Stimulated activated CD4-positive, alpha-beta T cell treated with anti-CD3 and anti-CD28 coated beads, Interleukin-4, amount 100 ng/mL, for 24 hours (primary cell): ENCODE measurements around the gene CBFB.

Experiments
- DNase-seq: peaks from one replicate; pipeline ENCODE4 v3.0.0-alpha.2; 2020

CBFB gene

GRCh38 chr16:67144943-67145342 lies 116.0 kb downstream of the CBFB start:
- DNase-seq, result no peak

- no peak for DNase-seq
Observed at GRCh38 chr16:67145746-67146145, 116.8 kb downstream of the CBFB start.

GRCh38 chr16:67146523-67147357 lies 117.8 kb downstream of the CBFB start:
- no peak for DNase-seq

DNA sequence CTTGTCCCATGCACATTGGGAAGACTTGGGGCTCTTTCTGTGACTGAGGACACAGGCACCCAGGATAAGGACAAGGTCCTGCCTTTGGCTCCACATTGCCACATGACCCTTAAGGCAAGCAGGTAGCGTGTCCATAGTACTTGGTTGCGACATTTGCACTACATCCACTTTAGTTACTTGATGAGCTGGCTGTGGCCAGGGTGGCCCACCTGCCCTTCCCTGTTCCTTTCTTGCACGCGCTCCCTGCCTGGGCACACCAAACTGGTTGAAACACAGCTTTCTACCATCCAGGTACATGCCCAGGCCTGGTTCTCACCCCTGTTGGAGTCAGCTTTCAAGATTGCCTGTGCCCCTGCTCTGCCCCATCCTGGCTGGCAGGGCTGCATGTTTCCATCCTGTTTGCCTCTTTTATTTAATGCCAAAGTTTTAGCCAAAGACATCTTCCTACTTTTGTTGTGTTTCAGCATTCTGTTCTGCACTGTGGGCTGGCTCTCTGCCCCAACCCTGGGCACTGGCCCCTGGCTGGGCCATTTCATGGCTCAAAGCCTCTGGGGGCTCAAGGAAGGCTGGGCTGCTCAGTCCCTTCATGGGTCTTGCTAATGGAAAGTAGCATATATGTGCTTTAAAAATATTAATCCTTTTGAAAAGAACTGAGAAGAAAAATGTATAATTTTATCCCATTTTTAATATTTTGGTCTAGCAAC lies 118.6 kb downstream of the CBFB start:
- no peak for DNase-seq

- no peak for DNase-seq
Observed at GRCh38 chr16:67148221-67148620, 119.3 kb downstream of the CBFB start.

DNA sequence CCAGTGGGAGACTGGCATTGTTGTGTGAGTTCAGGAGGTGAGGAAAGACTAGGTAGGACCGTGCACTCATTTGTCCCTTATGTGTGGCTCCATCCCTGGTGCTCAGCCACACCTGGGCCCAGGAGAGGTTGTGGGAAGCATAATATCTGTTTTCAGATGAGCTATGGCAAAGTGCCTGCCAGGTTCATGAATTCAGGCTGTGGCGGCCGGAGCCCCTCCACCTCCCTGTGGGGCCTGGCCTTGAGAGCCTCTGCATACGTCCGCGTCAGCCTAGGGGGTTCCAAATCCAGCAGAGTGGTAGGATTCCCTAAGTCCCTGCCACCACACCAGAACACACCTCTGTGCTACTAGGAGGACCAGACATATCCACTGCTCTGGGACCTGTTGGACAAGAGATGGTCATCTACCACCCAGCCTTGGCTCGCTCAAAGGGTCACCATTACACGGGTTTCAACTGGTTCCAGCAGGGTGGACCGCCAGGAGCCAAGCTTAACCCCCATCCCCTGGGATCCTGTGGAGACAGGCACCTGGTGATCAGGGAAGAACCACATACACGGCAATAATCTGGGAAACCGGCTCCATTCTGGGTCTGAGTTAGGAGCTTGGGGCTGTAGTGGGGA lies 119.8 kb downstream of the CBFB start:
- DNase-seq, result no peak

GRCh38 chr16:67149276-67150046 lies 120.5 kb downstream of the CBFB start:
- no peak for DNase-seq

DNA sequence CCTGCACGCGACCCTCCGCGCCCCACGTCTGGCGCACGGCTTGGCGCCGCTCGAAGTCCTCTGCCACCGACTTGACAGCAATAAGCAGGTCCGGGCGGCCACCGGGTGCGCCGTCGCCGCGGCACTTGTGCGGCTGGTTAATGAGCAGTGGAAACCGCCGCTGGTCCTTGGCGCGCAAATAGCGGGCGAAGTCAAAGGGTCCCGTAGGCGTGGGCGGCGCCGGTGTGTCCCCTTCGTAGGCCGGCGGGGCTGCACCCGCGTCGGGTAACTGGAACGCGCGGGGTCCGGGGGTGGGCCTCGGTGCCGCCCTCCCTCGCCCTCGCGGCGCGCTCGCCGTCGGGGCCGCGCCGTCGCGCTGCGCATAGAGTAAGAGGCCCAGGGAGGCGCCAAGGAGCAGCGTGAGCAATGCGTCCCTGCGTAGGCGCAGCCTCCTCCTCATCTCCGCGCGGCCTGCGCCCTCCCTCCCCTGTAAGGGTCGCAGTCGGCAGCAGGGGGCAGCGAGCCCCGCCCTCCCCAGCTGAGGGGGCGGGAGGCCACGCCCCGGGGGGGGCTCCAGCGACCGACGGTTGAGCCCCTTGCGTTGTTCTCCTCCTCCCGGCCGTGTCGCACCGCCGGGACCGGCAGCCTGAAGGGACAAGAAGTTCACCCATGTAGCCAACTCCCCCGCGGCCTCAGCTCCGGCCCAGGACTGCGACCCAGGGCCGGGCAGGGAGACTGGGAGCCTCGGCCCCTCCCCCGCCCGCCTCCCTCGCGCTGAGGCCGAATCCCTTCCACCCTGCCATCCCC lies 121.3 kb downstream of the CBFB start:
- peak; percentile 49 for DNase-seq
